OCI-LY7 (cell line): ENCODE results near the gene RAD51B. TPM values are rescaled to one million over a fixed set of nuclear protein-coding genes. Genes with fewer than 3 reads are reported as not detected.

Experiments
- BruUV-seq: library from RNA; stranded (reverse); fragments of 400-500 nt; replicated peaks from 2 replicates; lab custom pipeline; 2021; lab: Mats Ljungman, UMichigan
- CTCF ChIA-PET: fragments of 300-600 bp; sonication (Branson Sonifier 250); formaldehyde crosslinking; loops from one replicate; lab custom pipeline; 2022; ENCODE audit warnings: antibody characterized with exemption; ENCODE audit not compliant: unreplicated experiment; lab: Charles Lee
- POLR2A ChIA-PET: fragments of 300-600 bp; sonication (Branson Sonifier 250); formaldehyde crosslinking; loops from one replicate; lab custom pipeline; 2022; ENCODE audit warnings: antibody characterized with exemption; lab: Charles Lee
- DNase-seq: peaks from one replicate; pipeline ENCODE4 v3.0.0-alpha.2; 2015; ENCODE audit warnings: low spot score
- H2AFZ ChIP-seq: fragments of 200-600 bp; sonication (generic), shearing (Covaris generic); 2 replicates; pipeline ENCODE4 v1.6.1; 2014; ENCODE audit warnings: mild to moderate bottlenecking, antibody characterized with exemption, low read length, moderate library complexity
- H3K27ac ChIP-seq: fragments of 200-600 bp; sonication (generic); 2 replicates; pipeline ENCODE4 v1.5.1; 2014; ENCODE audit warnings: mixed run types, low read depth, mild to moderate bottlenecking, moderate library complexity, low read length, inconsistent platforms; ENCODE audit not compliant: poor library complexity, severe bottlenecking
- H3K36me3 ChIP-seq: fragments of 200-600 bp; sonication (generic); 2 replicates; pipeline ENCODE4 v1.6.1; 2014; ENCODE audit warnings: mild to moderate bottlenecking, antibody characterized with exemption, low read length, moderate library complexity, mixed read lengths; ENCODE audit not compliant: insufficient read depth
- H3K4me1 ChIP-seq: fragments of 200-600 bp; sonication (generic); 2 replicates; pipeline ENCODE4 v1.5.1; 2014; ENCODE audit warnings: mild to moderate bottlenecking, low read length; ENCODE audit not compliant: insufficient read depth, poor library complexity, severe bottlenecking
- H3K4me2 ChIP-seq: fragments of 200-600 bp; sonication (generic); 2 replicates; pipeline ENCODE4 v1.6.1; 2014; ENCODE audit warnings: mild to moderate bottlenecking, low read length
- H3K4me3 ChIP-seq: fragments of 200-600 bp; sonication (generic); 2 replicates; pipeline ENCODE4 v1.5.1; 2014; ENCODE audit warnings: mild to moderate bottlenecking, low read depth, low read length; ENCODE audit not compliant: poor library complexity, severe bottlenecking
- H3K79me2 ChIP-seq: fragments of 200-600 bp; sonication (generic); 2 replicates; pipeline ENCODE4 v1.6.1; 2016; ENCODE audit warnings: low read depth, mild to moderate bottlenecking, low read length, moderate library complexity, mixed read lengths; ENCODE audit not compliant: insufficient read depth
- H3K9me2 ChIP-seq: fragments of 200-600 bp; sonication (generic); 2 replicates; pipeline ENCODE4 v1.6.1; 2016; ENCODE audit warnings: mild to moderate bottlenecking, low read length, mixed read lengths; ENCODE audit not compliant: insufficient read depth
- H3K9me3 ChIP-seq: fragments of 200-600 bp; sonication (generic); 2 replicates; pipeline ENCODE4 v1.6.1; 2014; ENCODE audit warnings: mild to moderate bottlenecking, mixed run types, low read length, mixed read lengths
- H4K20me1 ChIP-seq: fragments of 200-600 bp; sonication (generic); 2 replicates; pipeline ENCODE4 v1.6.1; 2014; ENCODE audit warnings: mild to moderate bottlenecking, antibody characterized with exemption, low read length, moderate library complexity, mixed read lengths; ENCODE audit not compliant: insufficient read depth
- CTCF ChIP-seq: fragments of 200-600 bp; sonication (generic); conservative IDR thresholded peaks from 2 replicates; pipeline ENCODE4 v1.5.1; 2014; ENCODE audit warnings: mild to moderate bottlenecking, antibody characterized with exemption, low read length, moderate library complexity, mixed read lengths
- EZH2phosphoT487 ChIP-seq: fragments of 200-600 bp; sonication (generic); IDR thresholded peaks from 2 replicates; pipeline ENCODE4 v1.6.1; 2018; ENCODE audit warnings: low read depth, borderline replicate concordance, mild to moderate bottlenecking, mixed run types, antibody characterized with exemption, low read length, moderate library complexity, mixed read lengths
- intact Hi-C: fragments of 100-400 bp; cut with micrococcal nuclease; formaldehyde crosslinking; loops from one replicate; pipeline ENCODE4 v1.10.0; 2022; ENCODE audit not compliant: unreplicated experiment
- total RNA-seq, 2 experiments: library from RNA; depleted of rRNA in 1 of 2; stranded (reverse); fragments of >200 nt in 1 of 2; shearing (Covaris generic) in 1 of 2; gene quantifications; 2 replicates each; pipeline ENCODE4 v1.2.3, GENCODE V29; 2014 to 2022

Gene RAD51B
- total RNA-seq, 2 experiments from 2014 or later = 41.4 to 89.9 TPM

- TF ChIP-seq CTCF (no peak), EZH2phosphoT487 (no peak)
- H3K4me2 ChIP-seq = no peak overlapping the region
- H3K36me3 ChIP-seq = peaks cover 7% of the 10 kb centered on the region; the same call in 1 of the 2 replicates
- no peaks in the 10 kb centered on the region for H3K4me1 ChIP-seq
- H3K79me2 ChIP-seq = no peaks in the 10 kb centered on the region
- CTCF ChIA-PET = no interaction called here
- no peak overlapping the region for H3K4me3 ChIP-seq
- H3K9me3 ChIP-seq = no peaks in the 10 kb centered on the region
- intact Hi-C loops = no loop called here
- POLR2A ChIA-PET = no interaction called here
- H3K9me2 ChIP-seq = no peaks in the 10 kb centered on the region
- no peak overlapping the region for H2AFZ ChIP-seq
- no peak for DNase-seq
- no peaks in the 10 kb centered on the region for H4K20me1 ChIP-seq
- no peak overlapping the region for H3K27ac ChIP-seq
- no TSS peak for BruUV-seq
Measured at GRCh38 chr14:67851785-67852410, 32.3 kb downstream of the RAD51B start.

- CTCF ChIA-PET = no interaction called here
- Histone ChIP-seq H3K9me2 (no peaks in the 10 kb centered on the region), H3K79me2 (no peaks in the 10 kb centered on the region), H3K36me3 (peaks cover 7% of the 10 kb centered on the region; the same call in 1 of the 2 replicates), H3K27ac (no peak overlapping the region), H3K4me1 (no peaks in the 10 kb centered on the region), H3K4me2 (no peak overlapping the region), H3K4me3 (no peak overlapping the region), H3K9me3 (no peaks in the 10 kb centered on the region), H2AFZ (no peak overlapping the region), H4K20me1 (no peaks in the 10 kb centered on the region)
- POLR2A ChIA-PET = interaction anchor here (0.6 kb wide), 1 partner anchor 1015 kb away, joined by 4 read pairs; no protein-coding TSS in a partner anchor
- intact Hi-C loops = no loop called here
- TF ChIP-seq EZH2phosphoT487 = no peak
- no peak for TF ChIP-seq CTCF
- no peak for DNase-seq
- BruUV-seq = no TSS peak
Measured at GRCh38 chr14:67852926-67853604, 33.5 kb downstream of the RAD51B start.

- Histone ChIP-seq H3K9me3 (no peaks in the 10 kb centered on the region), H3K79me2 (no peaks in the 10 kb centered on the region), H3K36me3 (peaks cover 7% of the 10 kb centered on the region; the same call in 1 of the 2 replicates), H3K9me2 (no peaks in the 10 kb centered on the region), H3K4me2 (no peak overlapping the region), H4K20me1 (no peaks in the 10 kb centered on the region), H3K4me3 (no peak overlapping the region), H3K4me1 (no peaks in the 10 kb centered on the region), H2AFZ (no peak overlapping the region), H3K27ac (no peak overlapping the region)
- POLR2A ChIA-PET = interaction anchor here (0.6 kb wide), 1 partner anchor 1014 kb away, joined by 4 read pairs; no protein-coding TSS in a partner anchor
- no TSS peak for BruUV-seq
- intact Hi-C loops = no loop called here
- CTCF ChIA-PET = no interaction called here
- DNase-seq = no peak
- TF ChIP-seq EZH2phosphoT487 = no peak
- no peak for TF ChIP-seq CTCF
Measured at GRCh38 chr14:67853715-67854114, 34.1 kb downstream of the RAD51B start.
